Vagina (tissue), 2 donors: ENCODE results near the gene ANKEF1. TPM values are rescaled to one million over a fixed set of nuclear protein-coding genes. Genes with fewer than 3 reads are reported as not detected.

Experiments
- DNase-seq, 2 donors: peaks; one replicate each; pipeline ENCODE4 v3.0.0-alpha.2; 2017; ENCODE audit errors: extremely low spot score in 2 of 2
- H3K27ac ChIP-seq: fragments of 200-600 bp; sonication (generic); one replicate; pipeline ENCODE4 v1.5.1; 2019
- H3K27me3 ChIP-seq: fragments of 200-600 bp; sonication (generic); one replicate; pipeline ENCODE4 v1.5.1; 2019
- H3K36me3 ChIP-seq, 2 donors: fragments of 200-600 bp; sonication (generic); one replicate each; pipeline ENCODE4 v1.5.1; 2017 to 2019
- H3K4me1 ChIP-seq: fragments of 200-600 bp; sonication (generic); one replicate; pipeline ENCODE4 v1.5.1; 2019
- H3K4me3 ChIP-seq, 2 donors: fragments of 200-600 bp; sonication (generic); 1 replicate in 1 of 2; 2 replicates in 1 of 2; pipeline ENCODE4 v1.5.1; 2016 to 2019
- H3K9me3 ChIP-seq: fragments of 200-600 bp; sonication (generic); one replicate; pipeline ENCODE4 v1.5.1; 2019
- CTCF ChIP-seq, 3 experiments: fragments of 450-650 bp in 2 of 3; fragments of 200-600 bp in 1 of 3; sonication (generic) in 1 of 3; IDR thresholded peaks; one replicate each; pipeline ENCODE4 v1.5.1; 2017 to 2019; ENCODE audit warnings: antibody characterized with exemption in 3 of 3, mild to moderate bottlenecking in 2 of 3, moderate library complexity in 2 of 3
- POLR2A ChIP-seq, 2 donors: fragments of 450-650 bp; IDR thresholded peaks; one replicate each; pipeline ENCODE4 v1.6.1; 2017; ENCODE audit warnings: antibody characterized with exemption in 2 of 2, mild to moderate bottlenecking in 2 of 2, moderate library complexity in 2 of 2
- POLR2AphosphoS5 ChIP-seq, 2 donors: sonication (generic); formaldehyde crosslinking; IDR thresholded peaks; one replicate each; pipeline ENCODE4 v1.9.0; 2017; ENCODE audit warnings: antibody characterized with exemption in 2 of 2, mild to moderate bottlenecking in 2 of 2, low read depth in 1 of 2; ENCODE audit not compliant: insufficient read depth in 1 of 2
- intact Hi-C: fragments of 100-400 bp; cut with DNase I; formaldehyde crosslinking; loops from one replicate; pipeline ENCODE4 v1.15.1; 2023
- total RNA-seq: library from RNA; depleted of rRNA; stranded (reverse); fragments of >200 nt; gene quantifications from one replicate; pipeline ENCODE4 v1.2.3, GENCODE V29; 2016

Gene ANKEF1
- total RNA-seq, 1 donor from 2014 or later = 4.2 TPM

DNA sequence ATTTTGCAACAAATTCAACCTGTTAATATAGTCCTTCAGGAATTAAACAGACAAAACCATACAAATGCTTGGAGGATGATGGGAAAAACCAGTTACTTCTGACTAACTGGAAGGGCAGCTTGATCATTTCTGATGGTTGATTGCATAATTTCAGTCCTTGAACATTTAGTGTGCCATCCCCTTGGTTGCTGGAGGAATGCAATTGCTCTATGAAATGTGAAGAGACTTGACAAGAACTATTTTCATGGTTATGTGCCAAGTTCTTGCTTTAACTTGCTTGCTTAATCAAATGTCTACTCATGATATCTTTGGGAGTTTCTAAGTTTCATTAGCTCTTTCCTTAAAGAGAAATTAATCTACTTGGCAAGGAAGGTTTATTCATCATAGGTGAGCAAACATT is 45.2 kb downstream of the ANKEF1 start:
- H3K27ac ChIP-seq = no peak overlapping the region

DNA sequence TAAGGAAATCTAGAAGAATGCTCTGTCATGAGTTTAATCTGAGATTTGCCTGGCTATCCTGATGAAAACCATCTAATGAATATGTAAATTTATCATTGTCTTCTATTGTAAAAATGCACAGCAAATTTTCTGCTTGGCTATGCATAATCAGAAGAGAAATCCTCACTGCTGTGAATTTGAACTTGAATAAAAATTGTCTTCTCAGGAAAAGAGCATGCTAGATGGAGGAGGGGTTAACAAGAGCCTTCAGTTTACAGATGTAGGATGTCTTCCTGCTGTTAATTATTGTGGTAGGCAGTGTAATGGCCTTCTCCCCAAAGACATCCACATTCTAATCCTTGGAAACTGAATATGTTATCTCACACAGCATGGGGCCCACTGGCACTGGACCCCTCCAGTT is 45.8 kb downstream of the ANKEF1 start:
- Histone ChIP-seq H3K36me3 (no peaks in the 10 kb centered on the region), H3K9me3 (no peaks in the 10 kb centered on the region), H3K27me3 (no peaks in the 10 kb centered on the region), H3K27ac (no peak overlapping the region), H3K4me1 (peaks cover 20% of the 10 kb centered on the region), H3K4me3 (no peak overlapping the region)
- TF ChIP-seq CTCF (IDR thresholded peaks at IDR 0.05) (no peak), POLR2AphosphoS5 (IDR thresholded peaks at IDR 0.05; ENCODE audit: insufficient read depth in 1 of 2, low read depth in 1 of 2) (no peak), POLR2A (IDR thresholded peaks at IDR 0.05) (no peak)
- no peak for DNase-seq
- intact Hi-C loops = no loop called here

More for the DNA sequence above, 45.2 kb downstream of the ANKEF1 start:
- no peak for TF ChIP-seq POLR2A (IDR thresholded peaks at IDR 0.05)
- TF ChIP-seq CTCF (IDR thresholded peaks at IDR 0.05) = no peak
- TF ChIP-seq POLR2AphosphoS5 (IDR thresholded peaks at IDR 0.05; ENCODE audit: insufficient read depth in 1 of 2, low read depth in 1 of 2) = peak in 1 of 2 donors; percentile 81
- no peaks in the 10 kb centered on the region for H3K27me3 ChIP-seq
- no peaks in the 10 kb centered on the region for H3K36me3 ChIP-seq
- H3K4me1 ChIP-seq = peaks cover 26% of the 10 kb centered on the region
- H3K9me3 ChIP-seq = no peaks in the 10 kb centered on the region
- intact Hi-C loops = no loop called here
- no peak for DNase-seq
- no peak overlapping the region for H3K4me3 ChIP-seq

GRCh38 chr20:10089871-10090587 is 55.2 kb downstream of the ANKEF1 start:
- no peak for TF ChIP-seq POLR2AphosphoS5 (IDR thresholded peaks at IDR 0.05; ENCODE audit: insufficient read depth in 1 of 2, low read depth in 1 of 2)
- no peak for TF ChIP-seq POLR2A (IDR thresholded peaks at IDR 0.05)
- no peak for TF ChIP-seq CTCF (IDR thresholded peaks at IDR 0.05)
- intact Hi-C loops = loop anchor here (5.0 kb wide), 1 partner anchor 113 kb away; no protein-coding TSS in a partner anchor
- no peak for DNase-seq
- H3K4me3 ChIP-seq = no peak overlapping the region
- H3K36me3 ChIP-seq = no peaks in the 10 kb centered on the region
- no peaks in the 10 kb centered on the region for H3K27me3 ChIP-seq
- H3K9me3 ChIP-seq = no peaks in the 10 kb centered on the region
- H3K27ac ChIP-seq = no peak overlapping the region
- H3K4me1 ChIP-seq = no peaks in the 10 kb centered on the region

GRCh38 chr20:10090588-10091166 is 55.9 kb downstream of the ANKEF1 start:
- intact Hi-C loops = loop anchor here (5.0 kb wide), 1 partner anchor 113 kb away; no protein-coding TSS in a partner anchor
- Histone ChIP-seq H3K27ac (no peak overlapping the region), H3K4me3 (no peak overlapping the region), H3K4me1 (no peaks in the 10 kb centered on the region), H3K36me3 (no peaks in the 10 kb centered on the region), H3K27me3 (no peaks in the 10 kb centered on the region), H3K9me3 (no peaks in the 10 kb centered on the region)
- no peak for DNase-seq
- TF ChIP-seq CTCF (IDR thresholded peaks at IDR 0.05) = peak; percentile 12 to 56 (median 52)
- TF ChIP-seq POLR2A (IDR thresholded peaks at IDR 0.05) = no peak
- no peak for TF ChIP-seq POLR2AphosphoS5 (IDR thresholded peaks at IDR 0.05; ENCODE audit: insufficient read depth in 1 of 2, low read depth in 1 of 2)

- H3K4me1 ChIP-seq = no peaks in the 10 kb centered on the region
- H3K9me3 ChIP-seq = no peaks in the 10 kb centered on the region
- no peak overlapping the region for H3K27ac ChIP-seq
- no peaks in the 10 kb centered on the region for H3K27me3 ChIP-seq
- TF ChIP-seq POLR2AphosphoS5 (IDR thresholded peaks at IDR 0.05; ENCODE audit: insufficient read depth in 1 of 2, low read depth in 1 of 2) (no peak), POLR2A (IDR thresholded peaks at IDR 0.05) (no peak), CTCF (IDR thresholded peaks at IDR 0.05) (no peak)
- intact Hi-C loops = loop anchor here (5.0 kb wide), 1 partner anchor 116 kb away; no protein-coding TSS in a partner anchor
- no peak overlapping the region for H3K4me3 ChIP-seq
- DNase-seq = no peak
- no peaks in the 10 kb centered on the region for H3K36me3 ChIP-seq
Observed at GRCh38 chr20:10093087-10093591, 58.4 kb downstream of the ANKEF1 start.
